Transverse colon (tissue), 4 donors: ENCODE results near the gene FNBP1. TPM values are rescaled to one million over a fixed set of nuclear protein-coding genes. Genes with fewer than 3 reads are reported as not detected.

Experiments
- DNase-seq: peaks from one replicate; pipeline ENCODE4 v3.0.0-alpha.2; 2019
- H3K27ac ChIP-seq, 4 donors: fragments of 200-600 bp; sonication (generic); 2 replicates each; pipeline ENCODE4 v1.5.1; 2016 to 2018; ENCODE audit warnings: inconsistent platforms in 4 of 4
- H3K27me3 ChIP-seq: fragments of 200-600 bp; sonication (generic); 2 replicates; pipeline ENCODE4 v1.5.1; 2017; ENCODE audit warnings: inconsistent platforms
- H3K36me3 ChIP-seq, 4 donors: fragments of 200-600 bp; sonication (generic); 2 replicates each; pipeline ENCODE4 v1.5.1; 2017 to 2019; ENCODE audit warnings: inconsistent platforms in 4 of 4
- H3K4me1 ChIP-seq, 4 donors: fragments of 200-600 bp; sonication (generic); 2 replicates each; pipeline ENCODE4 v1.5.1; 2017 to 2020; ENCODE audit warnings: inconsistent platforms in 4 of 4
- H3K4me3 ChIP-seq, 4 donors: fragments of 200-600 bp; sonication (generic); 1 replicate in 1 of 4; 2 replicates in 3 of 4; pipeline versions ENCODE4 v1.5.1 to v1.6.1; 2017 to 2019; ENCODE audit warnings: inconsistent platforms in 4 of 4
- H3K9me3 ChIP-seq, 2 donors: fragments of 200-600 bp; sonication (generic); 2 replicates each; pipeline ENCODE4 v1.5.1; 2017 to 2019; ENCODE audit warnings: inconsistent platforms in 2 of 2
- CTCF ChIP-seq, 5 experiments: fragments of 200-600 bp in 3 of 5; fragments of 450-650 bp in 2 of 5; sonication (generic) in 3 of 5; IDR thresholded peaks; 1 replicate in 2 of 5; 2 replicates in 3 of 5; pipeline ENCODE4 v1.5.1; 2016 to 2017; ENCODE audit warnings: antibody characterized with exemption in 5 of 5, inconsistent platforms in 3 of 5, mild to moderate bottlenecking in 2 of 5, moderate library complexity in 1 of 5
- EP300 ChIP-seq: sonication (generic); formaldehyde crosslinking; IDR thresholded peaks from one replicate; pipeline ENCODE4 v1.6.1; 2017; ENCODE audit warnings: antibody characterized with exemption, low read depth
- POLR2A ChIP-seq: fragments of 450-650 bp; IDR thresholded peaks from one replicate; pipeline ENCODE4 v1.6.1; 2016; ENCODE audit warnings: antibody characterized with exemption, mild to moderate bottlenecking, moderate library complexity
- POLR2AphosphoS5 ChIP-seq, 3 donors: sonication (generic); formaldehyde crosslinking; IDR thresholded peaks; one replicate each; pipeline ENCODE4 v1.6.1; 2016; ENCODE audit warnings: antibody characterized with exemption in 3 of 3
- WGBS, 2 donors: methylation state at CpG; one replicate each; pipeline ENCODE4 v1.1.5; 2018; ENCODE audit warnings: low coverage in 1 of 2; 5-methylcytosine and 5-hydroxymethylcytosine counted together
- in situ Hi-C, 4 donors: fragments of 200-750 bp; cut with MboI; loops; one replicate each; pipeline versions ENCODE4 v1.15.0 to v1.15.1; 2017; ENCODE audit warnings: low sequenced_read_pairs in 3 of 4, low pct_ligation_motif_present in 1 of 4, low pct_unique_long_range_greater_than_20kb in 1 of 4
- intact Hi-C: fragments of 100-400 bp; cut with DNase I; formaldehyde crosslinking; loops from one replicate; pipeline ENCODE4 v1.15.1; 2023; ENCODE audit warnings: low total_unique reads
- total RNA-seq, 4 donors: library from RNA; depleted of rRNA; stranded (reverse); fragments of >200 nt; gene quantifications; one replicate each; pipeline ENCODE4 v1.1.0, GENCODE V29; 2016

The FNBP1 gene
- total RNA-seq, 4 donors from 2014 or later: 38.5 to 114 (median 62.9) TPM

GRCh38 chr9:130053109-130053503, 10.1 kb upstream of the FNBP1 start:
- Histone ChIP-seq H3K9me3 (no peaks in the 10 kb centered on the region), H3K27me3 (no peaks in the 10 kb centered on the region), H3K4me1 (peaks cover 17 to 48% (median 28%) of the 10 kb centered on the region in 4 donors), H3K27ac (peak overlapping the region; percentile 91 to 97 (median 94)), H3K4me3 (peak overlapping the region; percentile 84 to 99 (median 92)), H3K36me3 (no peaks in the 10 kb centered on the region)
- no peak for DNase-seq
- intact Hi-C loops: no loop called here
- in situ Hi-C loops: no loop called here
- WGBS, 2 donors: 13 to 48% methylated on average over 3 to 9 of the region's 9 CpGs
- TF ChIP-seq POLR2AphosphoS5 (IDR thresholded peaks at IDR 0.05) (no peak), CTCF (IDR thresholded peaks at IDR 0.05) (no peak), POLR2A (no peak), EP300 (no peak)

DNA sequence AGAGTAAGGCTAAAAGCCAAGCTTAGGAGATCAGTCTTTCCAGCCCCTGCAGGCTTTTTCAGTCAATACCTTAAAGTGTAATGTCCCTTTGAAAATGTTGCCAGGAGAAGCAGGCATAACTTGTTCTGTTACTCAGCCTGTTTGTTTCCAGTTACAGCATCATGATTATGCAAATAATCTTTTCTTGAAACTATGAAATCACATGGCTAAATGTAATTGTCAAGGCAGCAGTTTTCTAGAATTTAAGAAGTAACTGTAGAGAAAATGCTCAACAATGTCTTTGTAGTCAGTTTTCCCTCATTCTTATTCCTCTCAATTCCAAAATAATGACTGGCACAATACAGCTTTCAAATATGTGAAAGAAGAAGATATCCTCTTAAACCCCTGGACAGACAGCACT, 8.9 kb upstream of the FNBP1 start:
- in situ Hi-C loops: no loop called here
- H3K4me1 ChIP-seq: peaks cover 17 to 41% (median 24%) of the 10 kb centered on the region in 4 donors
- peak overlapping the region in 1 of 4 donors; percentile 91 for H3K27ac ChIP-seq
- no peak overlapping the region for H3K4me3 ChIP-seq
- no peaks in the 10 kb centered on the region for H3K36me3 ChIP-seq
- intact Hi-C loops: no loop called here
- DNase-seq: no peak
- no peaks in the 10 kb centered on the region for H3K9me3 ChIP-seq
- no peak for TF ChIP-seq EP300
- H3K27me3 ChIP-seq: no peaks in the 10 kb centered on the region

DNA sequence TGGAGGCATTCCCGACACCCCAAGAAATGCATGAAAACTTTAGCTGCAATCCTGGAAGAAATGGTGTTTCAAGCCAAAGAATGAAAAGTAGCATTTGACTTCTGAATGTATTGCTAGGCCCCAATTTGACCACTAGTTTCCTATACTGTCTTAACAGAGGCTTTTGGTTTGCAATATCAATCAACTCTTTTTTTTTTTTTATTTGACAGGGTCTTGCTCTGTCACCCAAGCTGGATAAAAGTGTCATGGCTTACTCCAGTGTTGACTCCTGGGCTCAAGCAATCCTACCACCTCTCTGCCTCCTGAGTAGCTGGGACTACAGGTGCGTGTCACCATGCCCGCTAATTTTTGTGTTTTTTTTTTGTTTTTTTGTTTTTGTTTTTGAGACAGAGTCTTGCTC, 7.5 kb upstream of the FNBP1 start:
- Histone ChIP-seq H3K4me1 (peaks cover 23 to 42% (median 28%) of the 10 kb centered on the region in 4 donors), H3K27me3 (no peaks in the 10 kb centered on the region), H3K9me3 (no peaks in the 10 kb centered on the region), H3K4me3 (no peak overlapping the region), H3K27ac (no peak overlapping the region), H3K36me3 (no peaks in the 10 kb centered on the region)
- DNase-seq: no peak
- TF ChIP-seq CTCF (IDR thresholded peaks at IDR 0.05) (no peak), EP300 (no peak), POLR2AphosphoS5 (IDR thresholded peaks at IDR 0.05) (no peak), POLR2A (no peak)
- intact Hi-C loops (no loop called here), in situ Hi-C loops (no loop called here)
- WGBS, 2 donors: 97% methylated on average over 3 of the region's 3 CpGs; no CpG with 5 or more reads in 1 of the 2 donors

DNA sequence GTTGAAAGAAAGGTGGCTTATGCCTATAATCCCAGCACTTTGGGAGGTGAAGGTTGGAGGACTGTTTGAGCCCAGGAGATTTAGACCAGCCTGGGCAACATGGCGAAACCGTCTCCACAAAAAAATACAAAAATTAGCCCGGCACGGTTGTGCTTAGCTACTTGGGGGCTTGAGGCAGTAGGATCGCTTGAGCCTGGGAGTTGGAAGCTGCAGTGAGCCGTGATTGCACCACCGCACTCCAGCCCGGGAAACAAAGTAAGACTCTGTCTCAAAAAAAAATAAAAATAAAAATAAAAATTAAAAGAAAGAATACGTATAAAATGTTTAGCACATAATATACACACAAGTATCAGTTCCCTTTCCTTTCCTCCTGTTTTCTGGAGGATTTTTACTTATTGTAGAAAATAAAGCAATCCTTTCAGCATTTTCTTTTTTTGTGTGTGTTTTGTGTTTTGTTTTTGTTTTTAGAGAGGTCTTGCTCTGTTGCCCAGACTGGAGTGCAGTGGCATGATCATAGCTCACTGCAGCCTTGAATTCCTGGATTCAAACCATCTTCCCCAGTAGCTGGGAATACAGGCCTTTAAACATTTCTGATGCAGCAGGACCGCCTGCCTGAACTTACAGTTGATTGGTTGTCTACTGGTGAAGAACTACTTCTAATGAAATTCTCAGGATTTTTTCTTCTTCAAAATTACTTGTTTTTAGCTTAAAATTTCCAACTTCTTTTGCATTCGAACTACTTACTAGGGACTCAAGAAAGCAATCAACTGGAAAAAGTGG, 6.6 kb upstream of the FNBP1 start:
- WGBS, 2 donors: 84% methylated on average over 10 to 11 of the region's 11 CpGs
- TF ChIP-seq POLR2A: no peak
- no peak for TF ChIP-seq EP300
- no peak for TF ChIP-seq POLR2AphosphoS5 (IDR thresholded peaks at IDR 0.05)
- no peak for TF ChIP-seq CTCF (IDR thresholded peaks at IDR 0.05)
- no peaks in the 10 kb centered on the region for H3K9me3 ChIP-seq

More for the DNA sequence above, 6.6 kb upstream of the FNBP1 start:
- intact Hi-C loops (no loop called here), in situ Hi-C loops (loop anchor here in 3 of 4 donors (10.0 to 25.0 kb wide), 2 partner anchors 155 to 162 kb away; no protein-coding TSS in a partner anchor)
- Histone ChIP-seq H3K36me3 (no peaks in the 10 kb centered on the region), H3K4me3 (no peak overlapping the region), H3K27ac (no peak overlapping the region), H3K27me3 (no peaks in the 10 kb centered on the region), H3K4me1 (peaks cover 22 to 42% (median 26%) of the 10 kb centered on the region in 4 donors)
- no peak for DNase-seq
